Psoas muscle (tissue), 8 donors: ENCODE data around the gene R3HDM4. TPM values are rescaled to one million over a fixed set of nuclear protein-coding genes. Genes with fewer than 3 reads are reported as not detected.
A peak's percentile ranks its signal among the peaks of the same experiment; 100 is the strongest.

Experiments used
- ATAC-seq, 4 donors: fragments of 200-7000 bp; cut with Tn5 transposase; one replicate each; pipeline ENCODE4 v1.9.1; 2020; ENCODE audit warnings: moderate library complexity in 3 of 4, mild to moderate bottlenecking in 2 of 4
- DNase-seq, 2 donors: peaks; one replicate each; pipeline ENCODE4 v3.0.0-alpha.2; 2020
- H3K27ac ChIP-seq: fragments of 200-600 bp; one replicate; pipeline ENCODE4 v1.8.0; 2022
- H3K27me3 ChIP-seq, 3 donors: fragments of 200-600 bp in 1 of 3; one replicate each; pipeline versions ENCODE4 v1.6.1 to v1.8.0; 2013 to 2022; ENCODE audit warnings: low read length in 2 of 3, mild to moderate bottlenecking in 2 of 3, moderate library complexity in 1 of 3; ENCODE audit not compliant: insufficient read depth in 3 of 3
- H3K36me3 ChIP-seq, 2 donors: fragments of 200-600 bp in 1 of 2; one replicate each; pipeline versions ENCODE4 v1.6.1 to v1.8.0; 2013 to 2022; ENCODE audit warnings: low read depth in 1 of 2, mild to moderate bottlenecking in 1 of 2, moderate library complexity in 1 of 2; ENCODE audit not compliant: insufficient read depth in 1 of 2
- H3K4me1 ChIP-seq: fragments of 200-600 bp; one replicate; pipeline ENCODE4 v1.8.0; 2022
- H3K4me3 ChIP-seq: fragments of 200-600 bp; one replicate; pipeline ENCODE4 v1.8.0; 2022; ENCODE audit warnings: mild to moderate bottlenecking
- H3K9me3 ChIP-seq: fragments of 200-600 bp; one replicate; pipeline ENCODE4 v1.8.0; 2022
- WGBS, 3 donors: extraction: QIAGEN DNeasy Blood & Tissue Kit; methylation state at CpG; one replicate each; pipeline versions ENCODE4 v1.1.6 to v1.1.7; 2013; 5-methylcytosine and 5-hydroxymethylcytosine counted together
- intact Hi-C, 2 donors: fragments of 100-400 bp; cut with DNase I; formaldehyde crosslinking; loops; one replicate each; pipeline versions ENCODE4 v1.11.0 to v1.14.2; 2022
- polyA plus RNA-seq, 3 donors: library from polyadenylated mRNA; stranded (reverse); fragments of 200-250 nt; gene quantifications; one replicate each; pipeline ENCODE4 v1.2.3, GENCODE V29; 2013
- total RNA-seq, 4 donors: library from RNA; stranded (reverse); fragmentation: NEBNext Ultra II Directional in 2 of 4; extraction: Animal tissue kit (Norgen Biotek cat#: 25700) in 2 of 4; gene quantifications; one replicate each; pipeline versions ENCODE4 v1.2.1 to v1.2.4, GENCODE V29; 2021 to 2023
- TF ChIP-seq, protein P1 (sequence below): fragments of 200-600 bp; IDR thresholded peaks from one replicate; pipeline ENCODE4 v1.8.0; 2022; ENCODE audit warnings: antibody characterized with exemption
- donor health status: healthy with polysubstance abuse.
- donor health status: DM: no; HTN: no; CAD: no; lungs with moderate emphysema.
- donor health status: Bipolar disorder and iron deficiency.
- donor health status: healthy.
- donor health status: DM: yes; HTN: yes; CAD: no.
- donor health status: DM: no; HTN: no; CAD: no.
- donor health status: DM: no; HTN: no; CAD: no.
- donor health status: DM: yes; HTN: yes; CAD: no.

R3HDM4 gene
- total and polyA plus RNA-seq, 7 donors = 17.8 to 92.0 (median 51.0) TPM

- Histone ChIP-seq H3K27ac (no peak overlapping the region), H3K4me1 (no peaks in the 10 kb centered on the region), H3K27me3 (no peaks in the 10 kb centered on the region), H3K36me3 (peaks cover 0 to 24% of the 10 kb centered on the region in 2 donors), H3K4me3 (no peak overlapping the region), H3K9me3 (no peaks in the 10 kb centered on the region)
- intact Hi-C loops = no loop called here
- ATAC-seq = peak in 3 of 4 donors; percentile 29 to 61 (median 42)
- TF ChIP-seq, protein P1, sequence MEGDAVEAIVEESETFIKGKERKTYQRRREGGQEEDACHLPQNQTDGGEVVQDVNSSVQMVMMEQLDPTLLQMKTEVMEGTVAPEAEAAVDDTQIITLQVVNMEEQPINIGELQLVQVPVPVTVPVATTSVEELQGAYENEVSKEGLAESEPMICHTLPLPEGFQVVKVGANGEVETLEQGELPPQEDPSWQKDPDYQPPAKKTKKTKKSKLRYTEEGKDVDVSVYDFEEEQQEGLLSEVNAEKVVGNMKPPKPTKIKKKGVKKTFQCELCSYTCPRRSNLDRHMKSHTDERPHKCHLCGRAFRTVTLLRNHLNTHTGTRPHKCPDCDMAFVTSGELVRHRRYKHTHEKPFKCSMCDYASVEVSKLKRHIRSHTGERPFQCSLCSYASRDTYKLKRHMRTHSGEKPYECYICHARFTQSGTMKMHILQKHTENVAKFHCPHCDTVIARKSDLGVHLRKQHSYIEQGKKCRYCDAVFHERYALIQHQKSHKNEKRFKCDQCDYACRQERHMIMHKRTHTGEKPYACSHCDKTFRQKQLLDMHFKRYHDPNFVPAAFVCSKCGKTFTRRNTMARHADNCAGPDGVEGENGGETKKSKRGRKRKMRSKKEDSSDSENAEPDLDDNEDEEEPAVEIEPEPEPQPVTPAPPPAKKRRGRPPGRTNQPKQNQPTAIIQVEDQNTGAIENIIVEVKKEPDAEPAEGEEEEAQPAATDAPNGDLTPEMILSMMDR = no peak
- WGBS, 3 donors = 86 to 88% (median 86%) methylated on average over 29 to 30 of the region's 30 CpGs
- DNase-seq = peak; percentile 13 to 49
Measured at GRCh38 chr19:900302-901111, 12.5 kb downstream of the R3HDM4 start.

DNA sequence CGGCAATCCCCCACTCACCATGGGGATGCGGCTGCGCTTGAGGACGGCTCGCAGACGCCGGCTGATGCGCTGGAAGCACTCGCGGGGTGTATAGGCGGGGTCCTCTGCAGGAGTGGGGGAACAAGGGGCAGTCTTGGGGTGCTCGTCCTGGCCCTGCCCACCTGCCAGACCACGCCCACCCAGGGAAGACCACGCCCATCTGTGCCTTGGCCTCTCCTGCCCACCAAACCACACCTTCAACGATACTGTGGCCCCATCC, 13.0 kb downstream of the R3HDM4 start:
- H3K4me1 ChIP-seq = no peaks in the 10 kb centered on the region
- TF ChIP-seq, protein P1 = no peak
- H3K9me3 ChIP-seq = no peaks in the 10 kb centered on the region
- no peak overlapping the region for H3K27ac ChIP-seq
- H3K4me3 ChIP-seq = no peak overlapping the region
- H3K27me3 ChIP-seq = no peaks in the 10 kb centered on the region
- 92 to 94% (median 94%) methylated on average over 14 to 15 of the region's 15 CpGs for WGBS, 3 donors
- DNase-seq (peak in 1 of 2 donors; percentile 44), ATAC-seq (peak in 1 of 4 donors; percentile 17)
- intact Hi-C loops = no loop called here
- peaks cover 0 to 24% of the 10 kb centered on the region in 2 donors for H3K36me3 ChIP-seq

- Histone ChIP-seq H3K9me3 (no peaks in the 10 kb centered on the region), H3K4me3 (no peak overlapping the region), H3K4me1 (no peaks in the 10 kb centered on the region), H3K27me3 (no peaks in the 10 kb centered on the region), H3K36me3 (peaks cover 0 to 24% of the 10 kb centered on the region in 2 donors), H3K27ac (no peak overlapping the region)
- 89 to 92% (median 91%) methylated on average over 31 to 32 of the region's 32 CpGs for WGBS, 3 donors
- TF ChIP-seq, protein P1 = no peak
- intact Hi-C loops = no loop called here
- no peak for ATAC-seq
- DNase-seq = peak; percentile 13 to 44
Measured at GRCh38 chr19:899336-900042, 13.5 kb downstream of the R3HDM4 start.

DNA sequence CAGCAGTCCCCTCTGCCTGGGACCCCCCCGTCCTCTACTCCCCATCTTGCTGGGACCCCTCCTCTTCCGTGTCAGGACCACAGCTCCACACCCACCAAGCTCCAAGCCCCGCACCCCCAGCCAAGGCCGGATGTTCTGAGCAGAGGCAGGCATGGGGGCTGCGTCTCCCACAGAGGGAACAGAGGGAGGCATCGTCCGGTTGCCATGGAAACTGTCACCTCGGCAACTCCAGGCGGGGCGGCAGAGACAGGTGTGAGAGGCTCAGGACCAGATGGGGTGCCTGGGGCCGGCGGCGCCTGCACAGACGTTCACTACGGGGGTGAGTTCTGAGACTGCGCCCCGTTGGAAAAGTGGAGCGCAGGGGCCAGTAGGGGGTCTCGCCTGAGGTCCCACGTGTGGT, 14.4 kb downstream of the R3HDM4 start:
- no peak overlapping the region for H3K27ac ChIP-seq
- no peaks in the 10 kb centered on the region for H3K27me3 ChIP-seq
- intact Hi-C loops = no loop called here
- TF ChIP-seq, protein P1 = no peak
- peaks cover 0 to 24% of the 10 kb centered on the region in 2 donors for H3K36me3 ChIP-seq
- no peaks in the 10 kb centered on the region for H3K9me3 ChIP-seq
- H3K4me1 ChIP-seq = no peaks in the 10 kb centered on the region
- H3K4me3 ChIP-seq = no peak overlapping the region
- peak in 1 of 2 donors; percentile 52 for DNase-seq
- 77 to 87% (median 78%) methylated on average over 20 of the region's 20 CpGs for WGBS, 3 donors
- ATAC-seq = no peak
